Mesendoderm (in vitro differentiated cells): ENCODE data around the gene RTN4R.

Experiments
- DNase-seq: peaks from one replicate; pipeline ENCODE4 v3.0.0; 2013
- H2AK5ac ChIP-seq: 2 replicates; pipeline ENCODE4 v1.6.1; 2013; ENCODE audit warnings: low read length, inconsistent platforms
- H2BK120ac ChIP-seq: 2 replicates; pipeline ENCODE4 v1.6.1; 2013; ENCODE audit warnings: low read depth, mild to moderate bottlenecking, low read length, moderate library complexity, mixed read lengths
- H2BK15ac ChIP-seq: replicated peaks from 2 replicates; pipeline ENCODE4 v1.6.1; 2013; ENCODE audit warnings: low read depth, mild to moderate bottlenecking, moderate library complexity
- H2BK5ac ChIP-seq: 2 replicates; pipeline ENCODE4 v1.6.1; 2013; ENCODE audit warnings: low read length, inconsistent platforms
- H3K18ac ChIP-seq: 2 replicates; pipeline ENCODE4 v1.6.1; 2013; ENCODE audit warnings: mild to moderate bottlenecking, low read length, mixed read lengths
- H3K23ac ChIP-seq: one replicate; pipeline ENCODE4 v1.6.1; 2013; ENCODE audit warnings: low read length
- H3K27ac ChIP-seq: 2 replicates; pipeline ENCODE4 v1.5.1; 2013; ENCODE audit warnings: low read depth, mild to moderate bottlenecking, inconsistent platforms, low read length, moderate library complexity
- H3K27me3 ChIP-seq: 2 replicates; pipeline ENCODE4 v1.6.1; 2013; ENCODE audit warnings: low read length, control low read depth, mild to moderate bottlenecking, inconsistent platforms; ENCODE audit not compliant: insufficient read depth, poor library complexity
- H3K36me3 ChIP-seq: 2 replicates; pipeline ENCODE4 v1.6.1; 2013; ENCODE audit warnings: low read length, inconsistent platforms; ENCODE audit not compliant: control insufficient read depth, insufficient read depth
- H3K4ac ChIP-seq: one replicate; pipeline ENCODE4 v1.6.1; 2013; ENCODE audit warnings: low read depth, mild to moderate bottlenecking, low read length, moderate library complexity
- H3K4me1 ChIP-seq: 2 replicates; pipeline ENCODE4 v1.6.1; 2013; ENCODE audit warnings: low read depth, low read length, inconsistent platforms; ENCODE audit not compliant: control insufficient read depth
- H3K4me2 ChIP-seq: 2 replicates; pipeline ENCODE4 v1.6.1; 2013; ENCODE audit warnings: low read length
- H3K4me3 ChIP-seq: 2 replicates; pipeline ENCODE4 v1.5.1; 2013; ENCODE audit warnings: mild to moderate bottlenecking, low read length
- H3K56ac ChIP-seq: one replicate; pipeline ENCODE4 v1.6.1; 2013; ENCODE audit warnings: low read length
- H3K79me1 ChIP-seq: 2 replicates; pipeline ENCODE4 v1.6.1; 2013; ENCODE audit warnings: low read length, inconsistent platforms
- H3K79me2 ChIP-seq: 2 replicates; pipeline ENCODE4 v1.6.1; 2013; ENCODE audit warnings: mild to moderate bottlenecking, low read length; ENCODE audit not compliant: control insufficient read depth, insufficient read depth
- H3K9ac ChIP-seq: 2 replicates; pipeline ENCODE4 v1.6.1; 2013; ENCODE audit warnings: low read length, inconsistent platforms
- H4K5ac ChIP-seq: one replicate; pipeline ENCODE4 v1.6.1; 2013; ENCODE audit warnings: low read length
- H4K8ac ChIP-seq: one replicate; pipeline ENCODE4 v1.6.1; 2013; ENCODE audit warnings: low read depth, mild to moderate bottlenecking, control low read depth, low read length, moderate library complexity
- WGBS: extraction: QIAGEN DNeasy Blood & Tissue Kit; methylation state at CpG from one replicate; pipeline ENCODE4 v1.1.7; 2013; ENCODE audit warnings: low lambda C conversion rate, missing lambda C conversion rate; ENCODE audit not compliant: insufficient coverage; ENCODE audit errors: extremely low coverage; 5-methylcytosine and 5-hydroxymethylcytosine counted together

Gene RTN4R

GRCh38 chr22:20248461-20248978 lies 19.6 kb downstream of the RTN4R start:
- no CpG with 5 or more reads among the region's 12 CpGs for WGBS
- peaks cover 14% of the 10 kb centered on the region for H3K4me1 ChIP-seq
- no peak overlapping the region for H3K9ac ChIP-seq
- H3K18ac ChIP-seq = no peak overlapping the region
- no peak overlapping the region for H4K8ac ChIP-seq
- H2BK5ac ChIP-seq = no peak overlapping the region
- H3K36me3 ChIP-seq = no peaks in the 10 kb centered on the region
- H4K5ac ChIP-seq = no peak overlapping the region
- no peaks in the 10 kb centered on the region for H3K27me3 ChIP-seq
- H3K4me3 ChIP-seq = no peak overlapping the region
- no peak overlapping the region for H3K56ac ChIP-seq
- no peak overlapping the region for H3K4ac ChIP-seq
- H3K27ac ChIP-seq = no peak overlapping the region
- DNase-seq = no peak
- no peaks in the 10 kb centered on the region for H3K79me2 ChIP-seq
- no peak overlapping the region for H2AK5ac ChIP-seq
- no peak overlapping the region for H3K4me2 ChIP-seq
- no peak overlapping the region for H2BK15ac ChIP-seq
- H2BK120ac ChIP-seq = no peak overlapping the region
- peaks cover 6% of the 10 kb centered on the region for H3K79me1 ChIP-seq
- H3K23ac ChIP-seq = no peak overlapping the region

DNA sequence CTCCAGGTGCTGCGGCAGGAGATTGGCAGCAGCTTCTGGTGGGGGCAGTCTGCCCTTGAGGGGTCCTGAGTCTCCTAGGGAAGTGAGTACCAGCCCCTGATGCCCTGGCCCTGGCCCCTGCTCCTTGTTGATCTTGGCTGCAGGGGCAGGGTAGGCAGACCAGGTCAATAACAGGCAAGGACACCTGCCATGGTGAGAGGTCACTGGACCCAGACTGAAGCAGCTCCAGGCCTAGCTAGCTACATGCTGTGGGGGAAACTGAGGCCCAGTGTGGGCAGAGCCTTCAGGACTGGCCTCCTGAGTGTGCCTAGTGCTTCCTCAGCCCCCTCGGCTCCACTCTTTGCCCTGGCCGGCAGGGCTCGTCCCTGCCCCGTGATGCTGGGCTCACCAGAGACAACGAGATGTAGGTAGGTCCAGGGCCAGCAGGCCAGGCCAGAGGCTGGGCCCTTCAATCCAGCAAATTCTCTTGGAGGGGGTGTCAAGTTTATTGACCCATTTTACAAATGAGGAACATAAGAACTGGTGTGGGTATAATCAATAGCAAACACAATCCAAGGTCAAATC lies 20.4 kb downstream of the RTN4R start:
- Histone ChIP-seq H3K4ac (no peak overlapping the region), H4K8ac (no peak overlapping the region), H3K9ac (no peak overlapping the region), H3K79me2 (no peaks in the 10 kb centered on the region), H3K4me1 (peaks cover 19% of the 10 kb centered on the region), H3K36me3 (no peaks in the 10 kb centered on the region), H3K27me3 (no peaks in the 10 kb centered on the region), H2BK120ac (no peak overlapping the region), H3K56ac (no peak overlapping the region), H3K23ac (no peak overlapping the region), H3K27ac (no peak overlapping the region), H2BK15ac (no peak overlapping the region), H2BK5ac (no peak overlapping the region), H3K79me1 (peaks cover 6% of the 10 kb centered on the region), H3K4me2 (no peak overlapping the region), H2AK5ac (no peak overlapping the region), H4K5ac (no peak overlapping the region), H3K18ac (no peak overlapping the region), H3K4me3 (no peak overlapping the region)
- no CpG with 5 or more reads among the region's 6 CpGs for WGBS
- DNase-seq = no peak

DNA sequence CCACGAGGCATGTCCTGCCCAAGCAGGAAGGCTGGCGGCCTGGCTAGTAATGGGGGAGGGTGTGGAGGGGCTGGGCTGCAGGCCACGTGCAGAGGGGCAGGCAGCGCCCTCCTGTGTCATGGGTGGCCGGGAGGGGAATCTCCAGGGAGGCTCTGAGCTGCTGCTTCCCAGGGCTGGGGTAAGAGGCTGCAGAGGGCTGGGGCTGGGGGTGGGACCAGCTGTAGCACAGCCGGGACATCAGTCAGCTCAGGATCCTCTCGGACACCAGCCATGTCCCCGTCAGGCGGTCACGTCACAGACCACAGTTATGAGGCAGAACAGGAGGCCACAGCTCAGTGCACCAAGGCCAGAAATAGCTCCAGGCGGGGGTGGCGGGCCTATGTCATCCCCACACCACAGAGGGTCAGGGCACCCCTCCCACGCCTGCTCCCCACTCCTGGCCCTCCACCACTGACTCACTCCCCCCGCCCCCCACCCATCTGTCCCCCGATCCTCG lies 21.1 kb downstream of the RTN4R start:
- no peak overlapping the region for H3K4ac ChIP-seq
- H3K36me3 ChIP-seq = no peaks in the 10 kb centered on the region
- H3K9ac ChIP-seq = no peak overlapping the region
- no peak overlapping the region for H3K4me3 ChIP-seq
- H2AK5ac ChIP-seq = no peak overlapping the region
- no peak overlapping the region for H3K23ac ChIP-seq
- H2BK5ac ChIP-seq = no peak overlapping the region
- H2BK15ac ChIP-seq = no peak overlapping the region
- H3K4me1 ChIP-seq = peaks cover 19% of the 10 kb centered on the region
- H3K79me2 ChIP-seq = no peaks in the 10 kb centered on the region
- no peak overlapping the region for H4K8ac ChIP-seq
- no peak for DNase-seq
- no peak overlapping the region for H3K4me2 ChIP-seq
- H3K56ac ChIP-seq = no peak overlapping the region
- no peak overlapping the region for H2BK120ac ChIP-seq
- no peak overlapping the region for H4K5ac ChIP-seq
- no peak overlapping the region for H3K18ac ChIP-seq
- no peaks in the 10 kb centered on the region for H3K27me3 ChIP-seq
- no peak overlapping the region for H3K27ac ChIP-seq
- peaks cover 6% of the 10 kb centered on the region for H3K79me1 ChIP-seq
- no CpG with 5 or more reads among the region's 16 CpGs for WGBS

- no peak overlapping the region for H2BK120ac ChIP-seq
- no CpG with 5 or more reads among the region's 19 CpGs for WGBS
- no peaks in the 10 kb centered on the region for H3K36me3 ChIP-seq
- H3K27me3 ChIP-seq = no peaks in the 10 kb centered on the region
- H3K4me2 ChIP-seq = no peak overlapping the region
- peaks cover 5% of the 10 kb centered on the region for H3K79me1 ChIP-seq
- H3K79me2 ChIP-seq = no peaks in the 10 kb centered on the region
- H3K4me1 ChIP-seq = peaks cover 19% of the 10 kb centered on the region
- H2AK5ac ChIP-seq = no peak overlapping the region
- no peak overlapping the region for H2BK5ac ChIP-seq
- no peak overlapping the region for H3K18ac ChIP-seq
- no peak overlapping the region for H4K5ac ChIP-seq
- no peak overlapping the region for H4K8ac ChIP-seq
- no peak overlapping the region for H2BK15ac ChIP-seq
- no peak overlapping the region for H3K27ac ChIP-seq
- no peak overlapping the region for H3K4ac ChIP-seq
- peak; percentile 18 for DNase-seq
- H3K4me3 ChIP-seq = no peak overlapping the region
- H3K56ac ChIP-seq = no peak overlapping the region
- no peak overlapping the region for H3K9ac ChIP-seq
- H3K23ac ChIP-seq = no peak overlapping the region
These were observed 21.6 kb downstream of the RTN4R start for GRCh38 chr22:20246368-20247009.

DNA sequence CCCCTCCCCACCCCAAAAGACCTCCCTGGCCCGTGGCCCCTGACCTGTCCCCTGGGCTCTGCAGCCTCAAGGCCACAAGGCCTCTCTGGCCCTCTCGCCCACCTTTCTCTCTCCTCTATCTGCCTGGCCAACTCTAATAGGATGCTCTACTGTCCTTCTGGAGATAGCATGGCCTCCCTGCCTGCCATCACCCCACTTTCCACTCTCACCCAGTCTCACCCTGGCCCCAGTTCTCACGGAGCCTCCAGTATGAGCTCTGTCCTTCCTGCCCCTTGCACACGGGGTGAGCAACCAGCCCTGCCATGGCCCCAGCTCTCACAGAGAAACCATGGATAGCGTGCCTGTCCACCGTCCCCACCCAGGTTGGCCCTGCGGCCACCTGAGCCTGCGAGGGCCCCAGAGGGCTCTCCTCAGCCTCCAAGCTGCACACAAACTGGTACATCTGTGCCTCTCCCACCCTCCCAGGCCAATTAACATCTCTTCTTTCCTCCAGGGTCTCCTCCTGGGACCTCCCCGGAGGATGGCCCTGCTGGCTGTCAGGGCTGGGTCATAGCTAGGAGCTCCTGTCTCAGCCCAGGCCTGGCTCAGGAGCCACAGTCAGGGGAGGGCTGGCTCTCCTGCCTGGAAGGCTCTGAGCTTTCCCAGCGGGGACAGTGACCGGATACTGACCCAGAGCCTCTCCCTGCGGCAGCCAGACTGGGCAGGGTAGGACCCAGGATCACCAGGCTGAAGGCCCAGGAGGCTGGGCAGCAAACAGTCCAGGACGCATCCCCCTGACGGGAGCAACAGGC lies 22.3 kb downstream of the RTN4R start:
- H3K4me3 ChIP-seq = no peak overlapping the region

More for the DNA sequence above, 22.3 kb downstream of the RTN4R start:
- no peak overlapping the region for H3K27ac ChIP-seq
- H3K4me2 ChIP-seq = no peak overlapping the region
- peaks cover 3% of the 10 kb centered on the region for H3K79me1 ChIP-seq
- H3K18ac ChIP-seq = no peak overlapping the region
- WGBS = no CpG with 5 or more reads among the region's 14 CpGs
- H3K23ac ChIP-seq = no peak overlapping the region
- H3K36me3 ChIP-seq = no peaks in the 10 kb centered on the region
- H2BK120ac ChIP-seq = no peak overlapping the region
- no peak overlapping the region for H2AK5ac ChIP-seq
- H2BK15ac ChIP-seq = no peak overlapping the region
- H3K9ac ChIP-seq = no peak overlapping the region
- no peaks in the 10 kb centered on the region for H3K27me3 ChIP-seq
- no peak overlapping the region for H2BK5ac ChIP-seq
- no peak overlapping the region for H4K5ac ChIP-seq
- no peaks in the 10 kb centered on the region for H3K79me2 ChIP-seq
- H4K8ac ChIP-seq = no peak overlapping the region
- H3K4ac ChIP-seq = no peak overlapping the region
- H3K4me1 ChIP-seq = peaks cover 19% of the 10 kb centered on the region
- peak; percentile 16 for DNase-seq
- no peak overlapping the region for H3K56ac ChIP-seq
